ENCODE data around the gene ARHGEF11.

Gene ARHGEF11

GRCh38 chr1:156947818-156948525 lies 97.6 kb downstream of the ARHGEF11 start:
- no peak for DNase-seq

DNA sequence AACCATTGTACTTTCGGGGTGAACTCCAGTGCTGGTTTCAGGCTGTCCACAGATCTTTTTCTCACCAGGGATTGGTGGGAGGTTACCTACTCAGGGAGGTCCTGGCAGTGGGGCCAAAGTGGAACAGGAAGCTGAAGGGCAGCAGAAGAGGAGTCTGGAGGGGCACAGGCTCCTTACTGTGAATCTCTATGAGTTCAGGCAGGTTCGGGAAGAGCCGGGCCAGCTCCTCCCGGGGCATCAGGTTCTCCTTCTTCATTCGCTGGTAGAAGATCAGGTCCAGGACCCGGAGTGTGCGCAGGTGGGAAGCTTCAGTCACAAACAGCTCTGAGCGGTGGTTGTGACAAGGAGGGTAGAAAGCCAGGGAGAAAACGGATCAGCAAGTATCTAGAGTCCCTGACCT lies 98.4 kb downstream of the ARHGEF11 start:
- no peak for DNase-seq

DNA sequence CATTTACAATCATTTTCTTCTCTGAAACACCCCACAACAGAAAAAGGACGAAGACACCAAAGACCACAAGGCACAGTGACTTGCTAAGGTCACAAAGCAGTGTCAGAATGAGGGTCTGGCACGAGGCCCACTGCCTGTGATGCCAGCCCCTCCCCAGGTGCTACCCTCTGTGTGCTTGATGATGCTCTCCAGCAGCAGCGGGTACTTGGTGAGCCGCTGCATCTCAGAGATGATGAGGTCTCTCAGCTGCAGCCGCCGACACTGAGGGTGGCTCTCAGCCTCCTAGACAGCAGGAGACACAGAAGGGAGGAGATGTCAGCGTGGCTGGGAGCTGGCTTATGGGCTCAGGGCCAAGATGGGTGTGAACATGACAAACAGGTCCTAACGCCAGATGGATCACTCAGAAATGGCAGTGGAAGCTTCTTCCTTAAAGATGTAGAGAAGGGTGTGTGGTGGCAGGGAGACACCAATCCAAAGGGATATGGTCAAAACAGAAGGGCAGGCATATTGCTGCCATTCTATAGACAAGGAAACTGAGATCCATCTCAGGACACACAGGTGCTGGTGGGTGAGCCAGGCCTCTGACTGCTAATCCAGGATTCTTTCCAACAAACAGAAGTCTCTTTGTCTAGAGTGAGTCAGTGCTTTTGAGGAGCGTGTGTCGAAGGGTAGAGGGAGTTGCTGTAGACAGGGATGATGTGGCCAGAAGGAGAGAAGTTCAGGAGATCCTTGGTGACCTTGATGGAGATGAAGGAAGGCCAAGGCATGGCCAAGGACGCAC lies 99.5 kb downstream of the ARHGEF11 start:
- no peak for DNase-seq

DNA sequence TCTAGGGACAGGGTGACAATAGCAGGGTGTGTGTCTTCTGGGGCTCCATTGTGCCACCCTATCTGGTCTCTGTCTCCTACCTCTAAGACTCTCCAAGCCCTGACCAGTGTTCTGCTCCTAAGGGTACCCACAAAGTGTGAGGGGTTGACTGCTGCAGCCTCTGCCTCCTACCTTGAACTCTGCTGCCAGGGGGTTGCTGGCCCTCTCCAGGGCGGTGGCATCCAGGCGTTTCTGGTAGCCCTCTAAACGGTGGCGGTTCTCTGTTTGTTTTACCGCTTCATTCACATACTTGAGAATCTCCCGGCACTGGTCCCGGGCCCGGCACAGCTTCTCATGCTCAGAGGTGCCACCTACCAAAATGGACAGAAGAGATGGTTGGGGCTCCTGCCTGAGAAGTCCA lies 100.7 kb downstream of the ARHGEF11 start:
- no peak for DNase-seq

- DNase-seq: no peak
These were observed 101.3 kb downstream of the ARHGEF11 start for GRCh38 chr1:156944268-156944667.

DNA sequence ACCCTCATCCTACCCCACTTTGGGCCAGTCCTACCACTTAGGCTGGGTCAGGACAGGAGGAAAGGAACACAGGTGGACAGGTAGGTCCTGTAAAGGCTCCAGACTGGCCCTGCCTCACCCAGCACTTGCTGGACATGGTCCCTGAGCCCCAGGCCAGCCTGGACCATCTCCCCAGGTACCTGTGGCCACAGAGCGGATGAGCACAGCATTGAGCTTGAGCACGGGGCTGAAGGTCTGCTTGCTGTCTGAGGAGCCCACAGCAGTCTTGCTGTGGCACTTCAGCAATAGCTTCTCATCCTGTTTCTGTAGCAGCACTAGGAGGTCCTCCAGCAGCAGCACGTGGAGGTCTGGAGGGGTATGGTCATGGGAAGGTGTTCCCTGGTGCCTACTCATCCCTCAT lies 101.8 kb downstream of the ARHGEF11 start:
- no peak for DNase-seq

DNA sequence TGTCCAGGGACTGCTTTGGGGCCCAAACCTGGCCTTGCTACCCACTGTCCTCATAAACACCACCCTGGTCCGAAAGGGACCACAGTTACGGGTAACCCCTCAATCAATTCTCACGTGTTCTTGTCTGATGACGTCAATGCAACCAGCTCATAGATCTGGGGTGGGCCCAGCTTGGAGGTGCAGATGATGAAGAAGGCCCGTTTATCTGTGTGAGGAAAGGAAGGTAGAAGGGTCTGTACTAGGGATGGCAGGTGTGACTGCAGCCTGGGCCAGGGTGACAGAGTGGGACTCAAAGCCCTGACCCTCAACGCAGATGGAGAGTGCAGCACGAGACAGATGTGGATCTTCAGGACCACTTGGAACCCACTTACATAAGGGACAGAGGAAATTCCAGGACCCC lies 103.0 kb downstream of the ARHGEF11 start:
- DNase-seq: no peak

DNA sequence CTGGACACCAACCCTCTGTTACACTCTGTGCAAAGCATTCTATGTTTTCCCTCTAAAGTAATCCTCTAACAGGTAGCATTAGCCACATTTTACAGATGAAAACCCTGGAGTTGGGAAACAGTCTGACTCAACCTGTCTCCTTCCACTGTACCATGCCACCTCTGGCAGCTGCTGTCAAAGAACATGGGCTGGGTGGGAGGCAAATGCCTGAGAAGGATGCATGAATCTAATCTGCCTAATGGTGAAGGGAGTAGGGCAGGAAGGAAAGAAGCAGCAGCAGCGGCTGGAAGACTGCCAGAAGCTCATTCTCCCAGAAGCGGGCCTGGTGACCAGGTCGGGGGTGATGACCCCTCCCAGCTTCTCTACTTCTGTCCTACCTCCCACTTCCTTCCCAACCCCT lies 103.4 kb downstream of the ARHGEF11 start:
- DNase-seq: no peak

DNA sequence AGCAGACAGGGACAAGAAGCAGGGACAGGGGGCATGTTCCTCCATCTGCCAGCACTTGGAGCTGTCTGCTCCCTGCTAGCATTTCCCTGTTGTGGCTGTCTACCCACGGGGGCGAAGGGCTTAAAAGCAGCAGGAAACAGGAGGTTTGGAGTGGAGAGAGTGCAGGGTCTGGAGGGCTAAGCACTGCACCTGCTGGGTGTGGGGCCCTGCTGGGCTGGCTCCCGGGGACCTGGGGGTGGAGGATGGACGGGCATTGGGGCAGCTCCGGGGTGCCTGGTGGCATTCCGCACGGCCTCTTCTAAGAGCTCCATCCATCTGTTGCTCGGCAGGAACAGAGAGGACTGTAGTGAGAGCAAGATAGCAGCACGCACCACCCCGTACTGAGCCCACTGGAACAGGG lies 103.9 kb downstream of the ARHGEF11 start:
- peak; percentile 67 for DNase-seq

DNA sequence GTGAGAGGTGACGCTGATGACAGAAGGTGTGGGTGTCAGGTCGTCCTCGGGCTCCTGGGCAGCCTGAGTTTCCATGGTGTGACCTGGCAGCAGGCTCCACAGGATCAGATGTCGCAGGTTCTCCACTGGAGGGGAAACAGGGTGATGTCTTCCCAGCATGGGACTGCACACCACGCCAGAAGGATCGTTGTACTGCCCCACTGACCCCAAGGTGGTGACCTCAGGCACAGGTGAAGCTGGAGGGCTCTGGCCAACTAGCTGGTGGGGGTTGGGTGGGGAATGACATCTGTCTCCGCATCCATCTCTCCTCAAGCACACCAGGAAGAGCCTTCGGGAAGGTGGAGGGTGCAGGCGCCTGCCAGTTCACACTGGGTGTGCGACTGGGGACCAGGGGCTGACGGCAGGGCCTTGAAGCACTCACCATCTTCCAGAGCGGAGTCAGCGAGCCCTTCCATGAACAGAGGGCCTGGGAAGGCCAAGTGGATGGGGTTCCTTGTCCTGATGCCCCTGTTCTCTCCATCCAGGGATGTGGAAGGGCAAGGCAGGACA lies 105.7 kb downstream of the ARHGEF11 start:
- DNase-seq: no peak

DNA sequence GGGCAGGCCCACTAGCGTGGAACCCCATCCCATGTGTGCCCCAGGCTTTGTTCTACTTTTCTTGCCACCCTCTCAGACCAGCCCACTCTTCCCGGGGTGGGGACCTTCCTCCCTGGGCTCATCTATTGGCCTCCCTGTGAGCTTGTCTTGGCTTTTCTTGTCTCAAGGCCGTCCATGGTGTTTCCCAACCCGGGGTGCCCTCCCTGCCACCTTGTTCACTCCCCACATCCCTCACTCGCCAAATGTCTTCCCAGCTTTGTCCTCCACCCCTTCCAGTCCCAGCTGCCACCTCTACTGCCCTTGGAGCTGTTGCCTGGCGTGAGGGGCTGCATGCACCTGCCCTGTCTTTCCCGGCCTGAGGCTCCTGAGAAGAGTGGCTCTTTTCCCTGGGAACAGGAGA lies 106.7 kb downstream of the ARHGEF11 start:
- no peak for DNase-seq

DNA sequence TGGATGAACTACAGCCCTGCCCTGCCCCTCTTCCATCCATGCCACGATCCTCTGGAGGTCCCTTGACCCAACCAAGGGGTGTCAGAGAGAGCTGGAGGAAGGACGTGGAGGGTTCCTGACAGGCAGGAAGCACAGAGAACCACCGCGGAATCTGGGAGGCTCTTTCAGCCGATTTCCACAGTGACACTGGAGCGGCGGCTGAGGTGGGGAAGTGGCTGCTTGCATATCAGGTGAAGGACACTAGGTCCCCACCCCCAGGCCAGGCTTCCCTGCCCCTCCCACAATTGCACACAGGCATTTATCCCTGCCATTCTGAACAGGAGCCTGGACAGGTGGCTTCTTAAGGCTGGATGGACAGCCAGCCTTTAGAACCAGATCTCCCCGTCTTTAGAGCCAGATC lies 107.7 kb downstream of the ARHGEF11 start:
- no peak for DNase-seq

GRCh38 chr1:156936721-156937220 lies 108.8 kb downstream of the ARHGEF11 start:
- DNase-seq: peak; percentile 18

- no peak for DNase-seq
These were observed 109.4 kb downstream of the ARHGEF11 start for GRCh38 chr1:156936191-156936590.

DNA sequence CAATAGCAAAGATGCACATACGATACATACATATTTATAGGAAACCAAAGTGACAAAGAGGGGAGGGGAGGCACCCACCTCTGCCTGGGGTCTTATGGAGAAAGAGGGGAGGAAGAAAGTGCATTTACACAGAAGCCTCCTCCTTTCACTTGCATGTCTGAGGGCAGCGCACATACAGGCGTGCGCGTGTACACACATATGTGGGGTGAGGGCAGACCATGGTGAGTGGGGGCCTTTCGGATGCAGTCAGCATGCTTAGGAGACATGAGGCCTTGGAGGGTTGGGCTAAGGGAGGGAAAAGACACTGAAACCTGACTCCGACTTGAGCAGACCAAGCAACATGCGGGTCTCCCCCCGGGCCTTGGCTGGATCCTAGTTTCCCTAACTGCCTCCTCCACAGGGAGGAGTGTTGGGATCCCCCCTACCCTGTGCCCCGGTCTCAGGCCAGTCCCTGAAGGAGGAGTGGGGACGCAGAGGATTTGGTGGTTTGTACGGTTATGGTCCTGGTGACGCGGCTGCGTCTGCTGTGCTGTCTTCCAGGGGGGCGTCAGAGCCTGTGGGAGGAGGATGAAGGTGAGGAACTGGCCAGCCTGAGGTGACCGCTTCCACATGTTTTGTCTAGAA lies 109.9 kb downstream of the ARHGEF11 start:
- DNase-seq: no peak

- peak; percentile 98 for DNase-seq
These were observed 112.4 kb downstream of the ARHGEF11 start for GRCh38 chr1:156933136-156933535.

DNA sequence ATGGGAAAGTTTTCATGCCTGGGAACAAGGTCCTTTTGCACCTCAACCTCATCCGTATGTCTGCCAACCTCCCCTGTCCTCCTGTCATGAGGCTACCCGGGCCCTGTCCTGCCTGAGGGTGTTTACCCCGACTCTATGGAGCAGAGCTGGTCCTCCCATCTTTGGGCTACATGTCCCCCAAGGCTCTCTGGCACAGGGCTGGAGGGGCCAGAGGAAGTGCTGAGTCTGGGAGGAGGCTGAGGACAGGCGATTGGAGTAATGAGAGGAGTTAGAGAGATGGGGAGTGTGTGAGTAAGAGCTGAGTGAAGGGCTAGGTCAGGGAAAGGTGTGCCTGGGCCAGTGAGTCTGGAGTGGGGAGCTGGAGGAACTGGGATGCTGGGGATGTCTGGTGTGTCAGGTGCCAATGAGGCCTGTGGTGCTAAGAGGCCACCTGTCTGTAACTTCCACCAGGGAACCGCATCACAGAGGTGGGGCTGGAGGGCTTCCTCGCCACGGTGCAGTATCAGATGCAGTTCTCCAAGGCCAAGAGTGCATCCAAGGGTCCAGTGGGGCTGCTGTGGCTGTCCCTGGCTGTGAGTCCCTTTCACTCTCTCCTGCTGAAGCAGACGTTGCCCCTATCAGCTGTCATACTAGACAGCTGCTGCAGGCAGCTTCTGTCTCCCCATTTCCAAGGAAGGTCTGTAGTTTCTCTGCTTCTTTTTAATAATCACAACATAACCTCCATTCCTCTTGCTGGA lies 113.4 kb downstream of the ARHGEF11 start:
- no peak for DNase-seq

DNA sequence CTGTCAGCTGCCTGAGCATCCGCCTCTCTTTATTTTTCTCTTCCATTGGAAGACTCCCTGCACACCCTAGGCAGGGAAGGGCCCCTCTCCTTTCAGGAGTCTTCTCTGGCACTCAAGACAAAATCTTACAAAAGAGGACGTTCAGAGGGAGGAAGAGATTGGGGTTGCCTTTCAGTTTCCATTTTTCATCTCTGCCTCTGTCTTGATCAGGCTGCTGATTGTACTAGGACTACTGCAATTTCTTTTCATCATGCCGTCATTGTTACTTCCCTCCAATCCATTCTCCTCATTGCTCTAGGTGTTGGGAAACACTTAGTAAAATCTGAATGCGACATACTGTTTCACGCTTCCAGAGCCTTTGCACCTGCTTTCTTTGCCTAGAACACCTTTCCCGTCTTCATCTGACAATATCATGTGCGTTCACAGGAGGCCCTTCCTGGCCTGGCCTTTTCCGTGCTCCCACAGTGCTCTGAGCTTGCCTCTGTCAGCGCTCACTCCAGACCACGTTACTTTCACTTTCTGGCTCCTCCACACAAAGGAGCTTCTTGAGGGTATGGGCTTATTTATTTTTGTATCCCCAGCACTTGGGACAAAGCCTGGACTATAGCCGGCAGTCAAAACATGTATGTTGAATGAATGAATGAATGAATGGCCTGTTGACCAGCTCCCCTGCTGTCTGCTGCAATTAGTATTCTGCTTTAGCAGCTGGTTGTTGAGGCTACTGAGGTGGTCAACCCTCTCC lies 114.2 kb downstream of the ARHGEF11 start:
- DNase-seq: no peak

GRCh38 chr1:156930483-156930882 lies 115.1 kb downstream of the ARHGEF11 start:
- no peak for DNase-seq

GRCh38 chr1:156929596-156930238 lies 115.8 kb downstream of the ARHGEF11 start:
- DNase-seq: no peak

DNA sequence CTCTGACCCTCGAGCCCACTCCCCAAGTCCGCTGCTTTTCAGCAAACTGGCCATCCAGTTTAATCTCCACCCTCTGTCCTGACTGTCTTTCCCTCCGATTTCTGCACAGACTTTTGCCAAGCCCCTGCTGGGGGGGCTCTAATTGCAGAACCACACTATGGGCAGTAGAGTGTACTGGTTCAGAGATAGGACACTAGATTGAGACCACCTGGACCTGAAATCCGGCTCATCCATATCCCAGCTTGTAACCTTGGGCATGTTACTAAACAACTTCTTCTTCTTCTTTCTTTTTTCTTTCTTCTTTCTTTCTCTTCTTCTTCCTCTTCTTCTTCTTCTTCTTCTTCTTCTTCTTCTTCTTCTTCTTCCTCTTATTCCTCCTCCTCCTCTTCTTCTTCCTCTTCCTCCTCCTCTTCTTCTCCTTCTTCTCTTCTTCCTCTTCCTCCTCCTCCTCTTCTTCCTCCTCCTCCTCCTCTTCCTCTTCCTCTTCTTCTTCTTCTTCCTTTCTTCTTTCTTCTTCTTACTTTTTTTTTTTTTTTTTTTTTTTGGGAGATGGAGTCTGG lies 117.4 kb downstream of the ARHGEF11 start:
- DNase-seq: no peak
